ENCODE measurements around the gene ABHD15. TPM values are rescaled to one million over a fixed set of nuclear protein-coding genes. Genes with fewer than 3 reads are reported as not detected.

Gene ABHD15
- total and polyA plus RNA-seq, 9 of the 15 experiments (the other 6 are each of a cell fraction or from before 2014, with no cell fraction given): 0.85 to 4.2 (median 2.1) TPM

DNA sequence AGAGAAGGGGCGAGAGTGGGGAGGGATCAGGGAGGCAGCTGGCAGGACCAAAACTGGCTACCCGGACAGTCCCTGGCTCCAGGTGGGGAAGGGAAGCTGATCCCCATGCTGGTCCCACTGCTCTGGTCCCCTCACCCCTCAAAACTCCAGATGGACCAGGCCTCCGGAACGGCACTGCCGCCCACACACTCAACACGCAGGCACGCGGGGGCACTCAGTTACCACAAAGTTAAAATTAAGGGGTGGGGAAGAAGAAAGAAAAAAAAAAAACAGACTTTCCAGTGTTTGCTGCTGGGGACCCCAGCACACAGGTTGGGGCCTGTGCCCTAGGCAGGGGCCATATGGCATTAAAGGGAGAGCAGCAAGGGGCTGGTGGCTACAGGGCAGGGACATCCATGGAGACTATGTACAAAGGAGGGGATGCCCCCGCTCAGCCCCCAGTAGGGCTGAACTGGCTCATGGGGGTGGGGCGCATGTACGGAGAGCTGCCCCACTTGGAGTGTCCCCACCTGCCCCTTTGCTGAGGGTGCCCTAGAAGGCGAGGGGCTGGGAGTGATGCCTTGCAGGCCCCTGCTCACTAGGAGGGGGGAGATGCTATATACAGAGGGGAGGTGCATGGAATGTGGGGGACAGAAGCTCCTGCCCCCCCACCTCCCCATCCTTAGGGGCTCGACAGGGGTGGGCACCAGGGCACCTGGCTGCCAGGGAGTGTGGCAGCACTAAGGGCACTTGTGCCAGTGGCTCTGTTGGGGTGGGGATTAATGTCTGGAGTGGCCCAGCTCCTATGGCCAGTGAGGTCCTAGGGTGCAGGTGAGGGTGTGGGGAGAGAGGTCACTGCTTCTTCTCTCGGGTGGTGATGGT lies 7.3 kb upstream of the ABHD15 start:
- Histone ChIP-seq H3K4me2 (ENCODE audit: insufficient read depth, low read length) (no peak overlapping the region), H3K4me1 (replicated peaks in 1 of 2; ENCODE audit: control insufficient read depth in 2 of 2, insufficient read depth in 2 of 2, low read length in 2 of 2) (peaks cover 3 to 57% of the 10 kb centered on the region in 2 experiments; a peak in 4 of 5 replicates), H3K27ac (ENCODE audit: extremely low read depth, low read depth, low read length) (no peak overlapping the region), H3K27me3 (ENCODE audit: control insufficient read depth in 2 of 2, insufficient read depth in 2 of 2, low read length in 2 of 2) (no peaks in the 10 kb centered on the region), H3K9ac (ENCODE audit: insufficient read depth in 1 of 2, low read depth in 2 of 2, low read length in 2 of 2) (peak overlapping the region in 1 of 2 experiments; percentile 75; a peak in 2 of 4 replicates), H2AFZ (ENCODE audit: low read depth, low read length) (no peak overlapping the region), H3K36me3 (ENCODE audit: control insufficient read depth, insufficient read depth, low read length) (peaks cover 49% of the 10 kb centered on the region; the same call in 2 of the 3 replicates), H4K20me1 (replicated peaks; ENCODE audit: control insufficient read depth, insufficient read depth, low read length) (no peaks in the 10 kb centered on the region), H3K79me2 (ENCODE audit: control insufficient read depth, insufficient read depth, low read length) (no peaks in the 10 kb centered on the region), H3K9me3 (replicated peaks; ENCODE audit: control insufficient read depth, insufficient read depth, low read depth, low read length) (no peaks in the 10 kb centered on the region), H3K9me1 (ENCODE audit: control insufficient read depth, insufficient read depth, low read length) (peaks cover 3% of the 10 kb centered on the region), H3K4me3 (no peak overlapping the region)
- CTCF ChIA-PET (ENCODE audit: low intra/inter-chr PET ratio): no interaction called here
- in situ Hi-C loops (cut with MboI) (no loop called here), intact Hi-C loops (cut with micrococcal nuclease) (no loop called here)
- TF ChIP-seq, protein P1, sequence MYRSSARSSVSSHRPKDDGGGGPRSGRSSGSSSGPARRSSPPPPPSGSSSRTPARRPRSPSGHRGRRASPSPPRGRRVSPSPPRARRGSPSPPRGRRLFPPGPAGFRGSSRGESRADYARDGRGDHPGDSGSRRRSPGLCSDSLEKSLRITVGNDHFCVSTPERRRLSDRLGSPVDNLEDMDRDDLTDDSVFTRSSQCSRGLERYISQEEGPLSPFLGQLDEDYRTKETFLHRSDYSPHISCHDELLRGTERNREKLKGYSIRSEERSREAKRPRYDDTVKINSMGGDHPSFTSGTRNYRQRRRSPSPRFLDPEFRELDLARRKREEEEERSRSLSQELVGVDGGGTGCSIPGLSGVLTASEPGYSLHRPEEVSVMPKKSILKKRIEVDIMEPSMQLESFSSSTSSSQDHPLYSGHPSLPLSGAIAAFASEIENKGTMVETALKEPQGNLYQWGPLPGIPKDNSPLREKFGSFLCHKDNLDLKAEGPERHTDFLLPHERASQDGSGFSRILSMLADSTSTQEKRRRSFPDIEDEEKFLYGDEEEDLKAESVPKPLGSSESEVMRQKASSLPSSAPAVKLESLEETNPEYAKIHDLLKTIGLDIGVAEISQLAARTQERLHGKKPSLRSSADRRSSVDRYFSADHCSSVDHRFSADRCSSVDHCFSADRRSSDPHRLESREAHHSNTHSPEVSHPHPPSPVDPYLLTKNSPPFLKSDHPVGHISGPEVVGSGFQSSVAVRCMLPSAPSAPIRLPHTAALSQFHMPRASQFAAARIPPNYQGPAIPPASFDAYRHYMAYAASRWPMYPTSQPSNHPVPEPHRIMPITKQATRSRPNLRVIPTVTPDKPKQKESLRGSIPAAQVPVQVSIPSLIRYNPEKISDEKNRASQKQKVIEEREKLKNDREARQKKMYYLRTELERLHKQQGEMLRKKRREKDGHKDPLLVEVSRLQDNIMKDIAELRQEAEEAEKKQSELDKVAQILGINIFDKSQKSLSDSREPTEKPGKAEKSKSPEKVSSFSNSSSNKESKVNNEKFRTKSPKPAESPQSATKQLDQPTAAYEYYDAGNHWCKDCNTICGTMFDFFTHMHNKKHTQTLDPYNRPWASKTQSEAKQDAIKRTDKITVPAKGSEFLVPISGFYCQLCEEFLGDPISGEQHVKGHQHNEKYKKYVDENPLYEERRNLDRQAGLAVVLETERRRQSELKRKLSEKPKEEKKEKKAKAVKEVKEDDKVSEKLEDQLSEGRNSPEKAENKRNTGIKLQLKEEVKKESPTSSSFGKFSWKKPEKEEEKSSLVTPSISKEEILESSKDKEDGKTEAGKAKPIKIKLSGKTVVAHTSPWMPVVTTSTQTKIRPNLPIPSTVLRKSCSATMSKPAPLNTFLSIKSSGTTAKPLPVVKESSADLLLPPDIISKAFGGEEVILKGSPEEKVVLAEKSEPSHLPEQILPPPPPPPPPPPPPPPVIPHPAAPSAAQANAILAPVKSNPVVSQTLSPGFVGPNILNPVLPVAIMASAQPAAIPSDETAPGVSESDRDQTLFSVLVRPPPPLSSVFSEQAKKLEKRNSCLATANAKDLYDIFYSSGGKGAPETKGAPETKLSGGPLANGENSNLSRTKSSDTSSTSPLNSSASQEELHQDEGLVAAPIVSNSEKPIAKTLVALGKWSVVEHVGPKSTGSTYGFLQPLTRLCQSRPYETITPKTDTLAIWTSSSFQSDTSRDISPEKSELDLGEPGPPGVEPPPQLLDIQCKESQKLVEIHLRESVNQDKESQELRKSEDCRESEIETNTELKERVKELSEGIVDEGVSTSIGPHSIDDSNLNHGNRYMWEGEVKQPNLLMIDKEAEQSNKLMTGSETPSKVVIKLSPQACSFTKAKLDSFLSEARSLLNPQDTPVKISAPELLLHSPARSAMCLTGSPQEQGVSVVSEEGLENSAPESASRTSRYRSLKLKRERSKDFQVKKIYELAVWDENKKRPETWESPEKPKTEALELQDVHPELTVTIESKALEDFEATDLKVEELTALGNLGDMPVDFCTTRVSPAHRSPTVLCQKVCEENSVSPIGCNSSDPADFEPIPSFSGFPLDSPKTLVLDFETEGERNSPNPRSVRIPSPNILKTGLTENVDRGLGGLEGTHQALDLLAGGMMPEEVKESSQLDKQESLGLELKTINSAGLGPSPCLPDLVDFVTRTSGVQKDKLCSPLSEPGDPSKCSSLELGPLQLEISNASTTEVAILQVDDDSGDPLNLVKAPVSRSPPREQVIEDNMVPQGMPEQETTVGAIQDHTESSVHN (IDR thresholded peaks at IDR 0.05; ENCODE audit: borderline replicate concordance in 1 of 2, low read depth in 1 of 2): no peak
- TF ChIP-seq RBFOX2 (IDR thresholded peaks at IDR 0.05; ENCODE audit: low read depth, low read length): peak; percentile 39; the same call in 1 of the 2 replicates
- TF ChIP-seq EGR1 (conservative IDR thresholded peaks at IDR 0.05): peak; percentile 43; the same call in 1 of the 2 replicates
- no TSS peak for BruUV-seq (replicated peaks)
- ATAC-seq (no peak), DNase-seq (ENCODE audit: extremely low read depth in 1 of 4, low spot score in 3 of 4) (no peak), FAIRE-seq (no peak)
- POLR2A ChIA-PET: interaction anchor here (0.8 to 1.4 kb wide), 2 partner anchors 12 kb away, joined by 4 to 7 read pairs; no protein-coding TSS in a partner anchor
- WGBS (ENCODE audit: insufficient coverage, low coverage, missing lambda C conversion rate): 86% methylated on average over 12 of the region's 14 CpGs
